ENCODE data around the gene CDC34. TPM values are rescaled to one million over a fixed set of nuclear protein-coding genes. Genes with fewer than 3 reads are reported as not detected.

Gene CDC34
- total RNA-seq, 1 donor from 2014 or later, result 46.2 TPM

GRCh38 chr19:588741-589692 lies 57.5 kb downstream of the CDC34 start:
- no peak for DNase-seq

GRCh38 chr19:589693-590395 lies 58.3 kb downstream of the CDC34 start, which contains the start of gene HCN2:
Gene HCN2, plus strand, starts transcription at chr19:589881. Its CDS starts 65 bp downstream, at chr19:589946.
- DNase-seq, result no peak

- no peak for DNase-seq
Measured at GRCh38 chr19:590396-590745, 58.8 kb downstream of the CDC34 start.

GRCh38 chr19:590750-591098 lies 59.2 kb downstream of the CDC34 start:
- no peak for DNase-seq

GRCh38 chr19:591099-591958 lies 59.8 kb downstream of the CDC34 start:
- DNase-seq, result no peak

Other genes starting within 250 kb of the CDC34 start
- 0.62 TPM for gene PLPP2, start 240.4 kb upstream of the CDC34 start, total RNA-seq
- 5.3 TPM for gene MIER2, start 187.0 kb upstream of the CDC34 start, total RNA-seq
- 16.1 TPM for gene C2CD4C, start 122.6 kb upstream of the CDC34 start, total RNA-seq
- gene SHC2, start 70.7 kb upstream of the CDC34 start, total RNA-seq, result 13.9 TPM
- gene MADCAM1, start 35.3 kb upstream of the CDC34 start, total RNA-seq, result 0.16 TPM
- gene TPGS1, start 24.3 kb upstream of the CDC34 start, total RNA-seq, result 15.6 TPM
- gene GZMM, start 12.3 kb downstream of the CDC34 start, total RNA-seq, result not detected
- 77.4 TPM for gene BSG, start 40.8 kb downstream of the CDC34 start, total RNA-seq
- gene HCN2, start 58.1 kb downstream of the CDC34 start, total RNA-seq, result 8.0 TPM
- 12.5 TPM for gene POLRMT, start 101.8 kb downstream of the CDC34 start, total RNA-seq
- 0.62 TPM for gene FGF22, start 108.1 kb downstream of the CDC34 start, total RNA-seq
- gene RNF126, start 131.5 kb downstream of the CDC34 start, total RNA-seq, result 10.8 TPM
- gene FSTL3, start 144.6 kb downstream of the CDC34 start, total RNA-seq, result 3.3 TPM
- gene PRSS57, start 163.7 kb downstream of the CDC34 start, total RNA-seq, result not detected
- 95.9 TPM for gene PALM, start 177.2 kb downstream of the CDC34 start, total RNA-seq
- gene MISP, start 219.4 kb downstream of the CDC34 start, total RNA-seq, result not detected

Data from occipital lobe (tissue), 2 donors.